WTC11 (cell line): ENCODE measurements around the gene FBXW9. TPM values are rescaled to one million over a fixed set of nuclear protein-coding genes. Genes with fewer than 3 reads are reported as not detected.

ENCODE experiments used
- AFF4 ChIP-seq: sonication (generic); formaldehyde crosslinking; IDR thresholded peaks from 2 replicates; pipeline ENCODE4 v1.8.1; 2023; ENCODE audit warnings: mild to moderate bottlenecking, missing genetic modification reagents, borderline replicate concordance
- ARID4B ChIP-seq: sonication (generic); formaldehyde crosslinking; IDR thresholded peaks from 2 replicates; pipeline ENCODE4 v1.8.0; 2023; ENCODE audit warnings: missing genetic modification reagents, mild to moderate bottlenecking, borderline replicate concordance
- ATF2 ChIP-seq: sonication (generic); formaldehyde crosslinking; IDR thresholded peaks from 2 replicates; pipeline ENCODE4 v1.8.1; 2022; ENCODE audit warnings: low read depth, missing genetic modification reagents, borderline replicate concordance
- CBFB ChIP-seq: sonication (generic); formaldehyde crosslinking; IDR thresholded peaks from 2 replicates; pipeline ENCODE4 v1.8.1; 2022; ENCODE audit warnings: mild to moderate bottlenecking, low read depth, missing genetic modification reagents
- CREB1 ChIP-seq: sonication (generic); formaldehyde crosslinking; IDR thresholded peaks from 2 replicates; pipeline ENCODE4 v1.8.0; 2023; ENCODE audit warnings: mild to moderate bottlenecking, missing genetic modification reagents
- E2F5 ChIP-seq: sonication (generic); formaldehyde crosslinking; IDR thresholded peaks from 2 replicates; pipeline ENCODE4 v1.8.1; 2022; ENCODE audit warnings: mild to moderate bottlenecking, moderate library complexity, missing genetic modification reagents
- EMX1 ChIP-seq: fragments of 250-450 bp; sonication (Bioruptor Pico); IDR thresholded peaks from 2 replicates; pipeline ENCODE4 v1.8.0; 2021; ENCODE audit warnings: mild to moderate bottlenecking
- FOXK1 ChIP-seq: sonication (generic); formaldehyde crosslinking; IDR thresholded peaks from 2 replicates; pipeline ENCODE4 v1.8.0; 2022; ENCODE audit warnings: mild to moderate bottlenecking, moderate library complexity, missing genetic modification reagents
- JAZF1 ChIP-seq: fragments of 250-450 bp; sonication (Bioruptor Pico); IDR thresholded peaks from 2 replicates; pipeline ENCODE4 v1.9.0; 2021; ENCODE audit warnings: moderate library complexity, mild to moderate bottlenecking, inconsistent platforms
- MLX ChIP-seq: sonication (generic); formaldehyde crosslinking; IDR thresholded peaks from 2 replicates; pipeline ENCODE4 v1.8.1; 2023; ENCODE audit warnings: mild to moderate bottlenecking, missing genetic modification reagents, moderate library complexity
- NFYB ChIP-seq: sonication (generic); formaldehyde crosslinking; conservative IDR thresholded peaks from 2 replicates; pipeline ENCODE4 v1.8.0; 2022; ENCODE audit warnings: low read depth, missing genetic modification reagents
- NR2C2 ChIP-seq: sonication (generic); formaldehyde crosslinking; IDR thresholded peaks from 2 replicates; pipeline ENCODE4 v1.8.0; 2022; ENCODE audit warnings: mild to moderate bottlenecking, missing genetic modification reagents
- PRDM15 ChIP-seq: sonication (generic); formaldehyde crosslinking; IDR thresholded peaks from 2 replicates; pipeline ENCODE4 v1.8.0; 2022; ENCODE audit warnings: missing genetic modification reagents
- TCF7 ChIP-seq: sonication (generic); formaldehyde crosslinking; IDR thresholded peaks from 2 replicates; pipeline ENCODE4 v1.8.0; 2022; ENCODE audit warnings: mild to moderate bottlenecking, low read depth, missing genetic modification reagents, moderate library complexity
- ZNF317 ChIP-seq: sonication (generic); formaldehyde crosslinking; IDR thresholded peaks from 2 replicates; pipeline ENCODE4 v1.8.1; 2023; ENCODE audit warnings: low read depth, mild to moderate bottlenecking, moderate library complexity, missing genetic modification reagents, borderline replicate concordance
- total RNA-seq: library from RNA; stranded (reverse); gene quantifications from 3 replicates; pipeline ENCODE4 v1.2.3, GENCODE V29; 2021

The FBXW9 gene
- total RNA-seq, 1 experiment from 2014 or later: 15.2 TPM

- no peak for TF ChIP-seq PRDM15 (CRISPR knock-in tag)
- no peak for TF ChIP-seq AFF4 (CRISPR knock-in tag)
- no peak for TF ChIP-seq CBFB
- no peak for TF ChIP-seq MLX (CRISPR knock-in tag)
- TF ChIP-seq TCF7 (CRISPR knock-in tag): no peak
- TF ChIP-seq JAZF1 (CRISPR knock-in tag): no peak
- TF ChIP-seq E2F5 (CRISPR knock-in tag): no peak
- no peak for TF ChIP-seq CREB1 (CRISPR knock-in tag)
- TF ChIP-seq ARID4B: no peak
- no peak for TF ChIP-seq EMX1 (CRISPR knock-in tag)
- no peak for TF ChIP-seq NR2C2 (CRISPR knock-in tag)
- no peak for TF ChIP-seq ZNF317 (CRISPR knock-in tag)
- no peak for TF ChIP-seq NFYB (CRISPR knock-in tag)
- no peak for TF ChIP-seq ATF2 (CRISPR knock-in tag)
- TF ChIP-seq FOXK1: no peak
Observed at GRCh38 chr19:12657966-12658365, 38.5 kb downstream of the FBXW9 start (continued).
